Measurements from ENCODE around the gene RALGAPA1.

The RALGAPA1 gene

DNA sequence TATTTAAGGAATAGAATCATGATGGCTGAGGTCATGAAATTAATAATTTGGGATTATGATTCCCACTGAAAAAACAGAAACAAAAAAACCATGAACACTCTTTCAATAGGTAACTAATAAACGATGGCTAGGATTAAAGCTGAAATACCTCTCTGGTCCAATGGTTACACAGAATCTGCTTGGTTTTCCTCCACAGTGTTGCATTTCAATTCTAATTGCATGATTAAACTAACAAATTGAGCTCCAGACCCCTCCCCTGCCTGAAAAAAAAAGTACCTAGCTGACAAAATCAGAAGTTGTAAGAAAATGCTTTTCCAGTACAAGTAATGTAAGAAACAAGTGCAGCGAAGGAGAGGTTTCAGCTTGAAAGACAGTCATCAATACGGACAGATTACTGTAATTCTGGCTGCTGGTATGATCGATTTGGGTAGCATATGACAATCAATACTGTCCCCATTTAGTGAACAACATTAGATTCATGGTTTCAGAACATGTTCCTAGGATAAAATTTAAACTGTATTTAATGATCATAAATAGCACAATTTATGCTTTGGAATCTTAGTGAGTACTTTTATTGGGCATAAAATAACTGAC is 243.1 kb downstream of the RALGAPA1 start:
- TF ChIP-seq CTCF (IDR thresholded peaks at IDR 0.05; ENCODE audit: extremely low read depth, missing control alignments) = no peak
- no peak for DNase-seq (ENCODE audit: low spot score)

- TF ChIP-seq CTCF (IDR thresholded peaks at IDR 0.05; ENCODE audit: extremely low read depth, missing control alignments) = no peak
- no peak for DNase-seq (ENCODE audit: low spot score)
These were observed 250.4 kb downstream of the RALGAPA1 start for GRCh38 chr14:35558680-35559079.

DNA sequence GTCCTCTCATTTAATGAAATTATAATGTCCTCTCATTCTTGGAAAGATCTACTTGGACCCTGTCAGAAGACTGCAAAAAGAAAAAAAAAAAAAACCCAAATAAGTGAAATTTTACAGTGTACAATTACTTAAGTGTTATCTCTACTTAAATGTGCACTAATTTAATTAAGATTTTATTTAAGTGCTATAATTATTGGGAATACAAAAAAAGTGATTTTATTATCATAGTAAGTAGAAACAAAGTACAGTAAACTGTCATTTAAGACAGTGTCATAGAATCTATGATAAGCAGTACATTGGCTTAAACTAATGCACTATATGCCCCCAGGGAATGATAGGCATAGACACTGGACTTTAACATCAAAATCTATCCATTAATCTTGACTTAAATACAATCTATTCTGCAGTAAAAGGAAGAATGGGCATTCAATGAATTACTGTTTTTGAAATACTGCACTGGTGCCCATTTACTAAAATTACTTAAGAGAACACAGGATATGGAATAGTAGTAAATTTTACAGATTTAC is 251.8 kb downstream of the RALGAPA1 start:
- no peak for TF ChIP-seq CTCF (IDR thresholded peaks at IDR 0.05; ENCODE audit: extremely low read depth, missing control alignments)
- no peak for DNase-seq (ENCODE audit: low spot score)

DNA sequence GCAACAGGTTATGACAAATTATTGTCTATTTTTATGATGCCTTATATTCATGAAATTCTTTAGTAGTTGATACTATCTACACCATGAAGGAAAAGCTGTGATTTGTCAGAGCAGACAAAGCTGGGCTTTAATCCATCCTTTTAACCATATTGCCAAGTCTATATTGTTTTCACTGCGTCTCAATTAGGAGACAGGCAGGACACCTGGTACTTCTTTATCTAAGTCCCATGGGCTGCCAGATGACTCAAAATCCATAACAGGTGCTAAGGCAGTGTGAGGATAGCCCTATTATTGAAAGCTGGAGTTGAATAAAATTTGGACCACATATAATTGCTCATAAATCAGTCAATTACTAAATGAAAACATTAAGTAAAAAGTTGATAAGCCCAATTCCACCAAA is 252.5 kb downstream of the RALGAPA1 start:
- TF ChIP-seq CTCF (IDR thresholded peaks at IDR 0.05; ENCODE audit: extremely low read depth, missing control alignments) = no peak
- DNase-seq (ENCODE audit: low spot score) = no peak

DNA sequence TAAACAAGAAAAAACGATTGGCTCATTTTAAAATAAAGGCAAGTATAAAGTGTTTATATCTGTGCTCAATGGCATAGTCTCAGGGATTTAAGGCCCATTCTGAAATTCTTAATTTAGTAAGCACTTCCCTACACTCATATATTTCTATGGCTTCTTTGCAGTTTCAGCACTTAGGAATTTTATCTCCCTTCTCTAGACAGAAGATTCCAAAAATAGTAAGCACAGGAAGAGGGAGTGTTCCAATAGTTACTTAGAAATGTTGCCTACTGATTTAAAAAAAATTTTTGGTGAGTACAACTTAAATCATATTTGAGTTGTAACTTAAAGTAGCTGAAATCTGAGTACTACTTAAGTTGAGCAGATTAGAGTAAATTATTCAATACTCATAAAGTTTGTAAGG is 255.3 kb downstream of the RALGAPA1 start:
- no peak for TF ChIP-seq CTCF (IDR thresholded peaks at IDR 0.05; ENCODE audit: extremely low read depth, missing control alignments)
- no peak for DNase-seq (ENCODE audit: low spot score)

GRCh38 chr14:35551081-35551480 is 258.0 kb downstream of the RALGAPA1 start:
- no peak for DNase-seq (ENCODE audit: low spot score)
- no peak for TF ChIP-seq CTCF (IDR thresholded peaks at IDR 0.05; ENCODE audit: extremely low read depth, missing control alignments)

DNA sequence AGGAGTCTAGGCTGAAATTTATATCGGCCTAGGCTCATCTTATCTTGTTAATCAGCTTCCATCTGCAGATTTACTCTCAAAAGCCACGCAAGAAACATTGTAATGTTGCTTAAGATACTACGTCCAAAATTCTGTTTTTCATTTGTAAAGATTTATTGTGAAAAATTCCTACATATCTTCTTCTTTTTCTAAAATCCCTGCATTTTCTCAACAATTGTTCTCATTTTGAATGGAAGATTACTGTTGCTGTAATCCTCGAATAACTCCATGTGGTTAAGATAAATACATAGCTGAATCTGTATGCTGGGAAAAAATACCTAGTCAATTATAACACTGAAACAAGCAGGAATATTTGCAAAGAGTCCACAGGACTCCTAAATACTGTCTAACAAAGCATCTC is 259.5 kb downstream of the RALGAPA1 start:
- DNase-seq (ENCODE audit: low spot score) = no peak
- no peak for TF ChIP-seq CTCF (IDR thresholded peaks at IDR 0.05; ENCODE audit: extremely low read depth, missing control alignments)

Data from GM20000 (cell line).